ENCODE results near the gene DLG2.
"Not testable (repeated sequence)": the region's sequence is repeated elsewhere in the genome, so short reads cannot be mapped to it uniquely, and the experiment has no call there.

The DLG2 gene

GRCh38 chr11:84793318-84793717, 833.8 kb downstream of the DLG2 start:
- TF ChIP-seq CTCF (IDR thresholded peaks at IDR 0.05; ENCODE audit: borderline replicate concordance, insufficient read depth, low read depth, low read length): no peak
- H3K4me3 ChIP-seq (ENCODE audit: low read depth, low read length): no peak overlapping the region

- no peak overlapping the region for H3K4me3 ChIP-seq (ENCODE audit: low read depth, low read length)
- no peak for TF ChIP-seq CTCF (IDR thresholded peaks at IDR 0.05; ENCODE audit: borderline replicate concordance, insufficient read depth, low read depth, low read length)
Measured at GRCh38 chr11:84790849-84791427, 836.2 kb downstream of the DLG2 start.

GRCh38 chr11:84788220-84788619, 838.9 kb downstream of the DLG2 start:
- no peak for TF ChIP-seq CTCF (IDR thresholded peaks at IDR 0.05; ENCODE audit: borderline replicate concordance, insufficient read depth, low read depth, low read length)
- no peak overlapping the region for H3K4me3 ChIP-seq (ENCODE audit: low read depth, low read length)

GRCh38 chr11:84784158-84784557, 843.0 kb downstream of the DLG2 start:
- H3K4me3 ChIP-seq (ENCODE audit: low read depth, low read length): not testable (repeated sequence)

GRCh38 chr11:84780689-84781293, 846.4 kb downstream of the DLG2 start:
- peak; percentile 10; the same call in 1 of the 2 replicates for TF ChIP-seq CTCF (IDR thresholded peaks at IDR 0.05; ENCODE audit: borderline replicate concordance, insufficient read depth, low read depth, low read length)
- H3K4me3 ChIP-seq (ENCODE audit: low read depth, low read length): no peak overlapping the region

GRCh38 chr11:84775503-84775902, 851.6 kb downstream of the DLG2 start:
- H3K4me3 ChIP-seq (ENCODE audit: low read depth, low read length): no peak overlapping the region
- TF ChIP-seq CTCF (IDR thresholded peaks at IDR 0.05; ENCODE audit: borderline replicate concordance, insufficient read depth, low read depth, low read length): no peak

GRCh38 chr11:84763931-84764330, 863.2 kb downstream of the DLG2 start:
- TF ChIP-seq CTCF (IDR thresholded peaks at IDR 0.05; ENCODE audit: borderline replicate concordance, insufficient read depth, low read depth, low read length): no peak
- H3K4me3 ChIP-seq (ENCODE audit: low read depth, low read length): no peak overlapping the region

All from GM12875 (cell line).